NCI-H2029 (cell line): ENCODE data around the gene TCIRG1.
A peak's percentile ranks its signal among the peaks of the same experiment; 100 is the strongest.

Experiments
- DNase-seq: peaks from one replicate; lab custom pipeline; 2025; lab: John Stamatoyannopoulos, UW

The TCIRG1 gene

DNA sequence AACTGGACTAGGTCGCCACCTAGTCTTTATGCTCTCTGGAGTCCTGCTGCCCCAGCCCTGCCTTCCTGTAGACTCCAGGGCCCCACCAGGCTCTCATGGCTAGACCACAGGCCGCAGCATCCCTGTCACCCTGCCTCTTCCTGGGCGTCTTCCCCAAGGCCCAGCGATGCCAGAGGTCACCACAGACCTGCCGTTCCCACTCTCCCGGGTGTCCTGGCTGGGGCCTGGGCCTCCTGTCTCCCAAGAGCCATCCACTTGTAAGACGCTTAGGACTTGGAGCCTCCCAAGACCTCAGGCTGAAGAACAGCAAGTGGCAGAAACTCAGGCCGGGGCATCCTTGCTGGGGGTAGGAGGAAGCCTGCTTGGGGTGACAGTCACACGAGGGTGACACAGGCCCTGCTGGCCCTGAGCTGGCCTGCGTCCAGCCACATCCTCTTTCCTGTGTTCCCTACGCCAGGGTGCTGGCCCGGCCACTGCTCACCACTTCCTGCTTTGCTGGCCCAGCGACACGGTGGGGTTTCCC is 2.0 kb upstream of the TCIRG1 start:
- DNase-seq: no peak

DNA sequence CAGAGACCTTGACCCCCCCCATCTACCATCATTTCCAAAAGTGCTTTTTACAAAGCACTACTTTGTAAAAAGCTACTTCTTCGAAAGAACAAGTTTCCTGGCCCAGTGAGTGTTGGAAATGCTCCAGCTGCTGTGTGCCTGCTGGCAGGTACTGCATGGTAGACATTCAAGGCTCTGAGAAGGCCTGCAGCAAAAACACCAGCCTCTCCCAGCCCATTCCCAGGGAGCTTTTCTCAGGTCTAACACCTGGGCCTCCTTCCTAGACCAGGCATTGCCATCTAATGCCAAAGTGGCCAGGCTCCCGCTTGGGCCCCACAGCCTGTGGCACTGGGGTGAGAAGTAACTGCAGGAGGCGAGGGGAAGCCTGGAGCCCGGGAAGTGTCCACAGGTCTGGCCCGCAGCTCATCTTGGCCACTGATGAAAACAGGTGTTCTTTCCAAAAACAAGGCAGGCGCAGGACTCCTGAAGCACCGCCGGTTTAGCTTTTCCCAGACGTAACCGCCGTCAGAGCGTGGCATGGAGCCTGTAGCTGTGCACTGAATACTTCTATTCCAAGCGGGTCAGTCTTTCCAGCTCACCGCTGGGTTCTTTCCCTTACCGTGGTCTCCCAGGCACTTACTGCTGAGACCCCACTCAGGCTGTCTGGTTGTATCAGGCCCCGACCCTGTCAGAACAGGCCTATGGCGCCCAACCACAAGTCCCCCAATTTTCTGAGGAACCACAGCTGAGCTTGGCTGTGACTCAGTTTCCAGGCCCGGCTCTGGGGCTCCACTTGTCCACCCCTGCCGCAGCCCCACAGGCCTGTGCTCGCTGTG is 1.2 kb upstream of the TCIRG1 start:
- DNase-seq: no peak

DNA sequence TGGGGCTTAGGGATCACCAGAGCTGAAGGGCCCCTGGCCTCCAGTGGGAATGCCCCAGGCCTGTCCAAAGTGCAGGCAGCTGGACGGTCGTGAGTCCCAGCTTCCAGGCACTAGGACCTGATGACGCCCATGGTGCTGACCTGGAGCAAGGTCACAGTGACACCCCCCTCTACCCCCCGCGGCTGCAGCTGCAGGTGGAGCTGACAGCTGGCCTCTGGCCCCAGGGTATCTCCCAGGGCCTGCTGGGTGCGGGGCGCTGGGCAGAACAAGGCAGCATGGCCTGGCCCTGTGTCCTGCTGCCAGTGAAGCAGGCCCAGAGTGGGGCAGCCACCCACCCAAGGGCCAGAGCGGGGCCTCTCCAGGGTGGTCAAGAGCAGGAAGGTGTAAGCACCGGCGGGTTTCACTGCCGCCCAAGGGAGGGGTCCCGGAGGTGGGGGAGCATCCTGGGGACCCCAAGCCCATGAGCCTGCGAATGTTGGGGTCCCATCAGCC is 553 bp upstream of the TCIRG1 start:
- DNase-seq: no peak

DNA sequence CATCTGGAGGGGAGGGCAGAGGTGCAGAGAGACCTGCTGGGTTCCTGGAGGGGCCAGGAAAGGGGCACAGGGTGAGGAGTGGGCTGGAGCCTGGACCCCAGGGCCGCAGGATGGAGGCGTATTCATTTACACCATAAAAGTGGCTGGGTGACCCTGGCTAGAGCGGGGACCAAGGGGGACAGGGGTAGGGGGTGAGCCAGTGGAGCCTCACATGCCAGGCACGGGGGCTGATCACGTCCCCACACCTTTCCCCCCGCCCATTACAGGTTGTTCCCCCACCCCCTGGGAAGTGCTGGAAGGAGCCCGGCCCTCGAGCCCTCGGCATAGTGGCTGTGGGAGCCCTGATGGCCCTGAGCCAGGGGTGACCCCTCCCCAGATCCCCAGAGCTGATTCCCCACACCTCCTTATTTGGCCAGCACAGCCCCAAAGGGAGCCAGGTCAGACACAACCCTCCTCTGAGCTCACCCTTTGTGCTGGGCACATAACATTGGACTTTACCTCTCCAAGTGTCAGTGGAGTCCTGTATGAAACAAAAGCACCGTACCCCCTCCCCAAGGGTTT is 781 bp downstream of the TCIRG1 start:
- no peak for DNase-seq

DNA sequence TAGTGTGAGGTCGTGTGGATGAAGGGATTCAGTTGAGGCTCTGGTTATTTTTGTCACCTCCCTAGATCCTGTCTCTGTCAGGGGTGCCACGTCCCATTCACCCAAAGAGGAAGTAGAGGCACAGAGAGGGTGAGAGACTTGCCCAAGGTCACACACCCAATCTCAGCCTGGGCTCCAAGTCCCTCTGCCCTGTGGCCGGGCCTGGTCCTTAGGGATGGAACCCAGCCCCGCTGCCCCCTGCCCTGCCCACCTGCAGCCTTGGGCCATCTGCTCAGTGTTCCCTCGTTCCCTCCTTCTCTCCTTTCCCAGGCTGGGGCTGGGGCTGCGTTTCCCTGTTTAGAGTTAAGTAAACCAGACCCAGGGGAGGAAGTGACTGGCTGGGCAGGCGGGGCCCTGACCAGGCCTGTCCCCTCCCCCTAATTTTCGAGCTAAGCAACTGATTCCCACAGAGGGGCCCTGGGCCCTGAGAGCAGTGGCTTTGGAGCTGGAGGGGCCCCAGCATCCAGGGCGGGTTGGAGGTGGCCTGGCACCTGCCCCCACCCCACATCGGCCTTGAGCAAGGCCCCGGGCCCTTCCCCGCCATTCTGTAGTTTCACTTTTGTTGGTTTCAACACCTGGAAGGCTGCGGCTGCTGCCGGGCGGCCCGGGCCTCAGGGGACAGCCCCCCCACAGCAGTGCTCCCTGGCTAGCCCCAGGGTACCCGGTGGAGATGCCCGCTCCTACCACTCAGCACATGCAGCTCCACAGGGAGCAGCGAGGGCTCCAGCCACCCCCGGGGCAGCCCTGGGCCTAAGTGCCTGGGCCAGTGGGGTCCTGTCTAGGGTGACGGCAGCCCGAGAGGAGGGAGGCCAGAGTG is 1.5 kb downstream of the TCIRG1 start:
- no peak for DNase-seq

DNA sequence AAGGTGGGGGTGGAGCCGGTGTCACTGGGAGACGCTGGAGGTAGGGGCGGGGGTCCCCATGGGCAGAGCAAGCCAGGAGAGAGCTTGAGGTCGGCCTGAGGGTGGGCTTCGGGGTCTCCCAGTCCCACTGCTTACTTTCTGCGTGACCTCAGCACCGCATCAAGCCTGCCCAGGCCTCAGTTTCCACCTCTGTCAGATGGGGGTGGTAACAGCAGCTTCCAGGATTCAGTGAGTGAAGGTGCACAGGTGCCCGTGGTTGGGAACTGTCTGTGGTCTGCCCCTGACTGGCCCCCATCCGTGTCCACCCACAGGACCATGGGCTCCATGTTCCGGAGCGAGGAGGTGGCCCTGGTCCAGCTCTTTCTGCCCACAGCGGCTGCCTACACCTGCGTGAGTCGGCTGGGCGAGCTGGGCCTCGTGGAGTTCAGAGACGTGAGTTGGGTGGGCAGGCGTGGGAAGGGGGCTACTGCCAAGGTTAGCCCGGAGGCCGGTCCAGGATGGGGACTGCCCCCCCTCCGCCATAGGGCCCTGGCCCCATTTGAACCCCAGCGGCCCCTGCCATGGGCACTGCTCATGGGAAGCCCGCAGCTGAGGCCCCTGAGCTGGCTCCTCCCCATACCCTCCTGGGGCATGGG is 2.2 kb downstream of the TCIRG1 start:
- DNase-seq: no peak

DNA sequence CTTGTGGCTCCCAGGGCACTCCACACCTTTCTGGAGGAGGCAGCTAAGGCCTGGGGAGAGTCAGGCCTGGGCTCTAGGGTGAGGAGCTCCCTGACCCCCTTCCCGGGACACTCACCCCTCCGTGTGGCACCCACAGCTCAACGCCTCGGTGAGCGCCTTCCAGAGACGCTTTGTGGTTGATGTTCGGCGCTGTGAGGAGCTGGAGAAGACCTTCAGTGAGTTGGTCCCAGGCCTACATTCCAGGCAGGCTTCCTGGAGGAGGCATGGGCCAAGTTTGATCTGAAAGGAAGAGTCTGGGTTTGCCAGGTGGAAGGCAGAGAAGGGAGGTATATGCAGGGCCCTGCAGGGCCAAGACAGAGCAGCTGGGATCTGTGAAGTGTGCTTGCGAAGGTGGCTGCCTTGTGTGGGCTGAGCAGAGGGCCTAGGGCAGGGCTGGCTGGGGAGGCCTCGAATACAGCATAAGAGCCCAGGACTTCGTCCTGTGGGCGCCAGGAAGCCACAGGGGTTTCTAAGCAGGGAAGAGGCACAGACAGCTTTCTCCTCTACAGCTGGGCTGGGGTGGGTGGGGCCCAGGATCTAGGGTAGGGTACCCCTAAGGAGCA is 2.9 kb downstream of the TCIRG1 start:
- DNase-seq: no peak

DNA sequence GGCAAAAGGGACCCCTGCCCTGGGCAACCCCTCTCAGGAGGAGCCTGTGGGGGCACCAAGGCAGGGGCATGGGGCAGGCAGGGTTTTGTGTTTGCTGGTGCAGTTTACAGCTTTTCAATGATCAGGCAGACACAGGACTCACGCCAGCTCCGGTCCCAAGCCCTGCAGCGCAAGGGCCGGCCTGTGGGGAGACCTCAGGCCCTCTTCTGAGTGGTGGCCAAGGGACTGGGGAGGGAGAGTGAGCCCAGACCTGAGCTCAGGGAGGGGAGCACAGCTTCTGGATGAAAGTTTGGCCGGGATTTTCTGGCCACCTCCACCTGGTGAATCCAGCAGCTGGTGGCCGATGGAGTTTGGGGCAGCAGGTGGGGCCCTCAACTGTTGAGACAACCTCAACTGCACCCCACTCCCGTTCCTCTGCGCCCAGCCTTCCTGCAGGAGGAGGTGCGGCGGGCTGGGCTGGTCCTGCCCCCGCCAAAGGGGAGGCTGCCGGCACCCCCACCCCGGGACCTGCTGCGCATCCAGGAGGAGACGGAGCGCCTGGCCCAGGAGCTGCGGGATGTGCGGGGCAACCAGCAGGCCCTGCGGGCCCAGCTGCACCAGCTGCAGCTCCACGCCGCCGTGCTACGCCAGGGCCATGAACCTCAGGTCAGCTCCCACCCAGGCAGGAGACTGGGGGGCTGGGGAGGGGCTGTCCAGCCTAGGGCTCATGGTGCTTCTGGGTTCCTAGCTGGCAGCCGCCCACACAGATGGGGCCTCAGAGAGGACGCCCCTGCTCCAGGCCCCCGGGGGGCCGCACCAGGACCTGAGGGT is 3.6 kb downstream of the TCIRG1 start:
- no peak for DNase-seq

DNA sequence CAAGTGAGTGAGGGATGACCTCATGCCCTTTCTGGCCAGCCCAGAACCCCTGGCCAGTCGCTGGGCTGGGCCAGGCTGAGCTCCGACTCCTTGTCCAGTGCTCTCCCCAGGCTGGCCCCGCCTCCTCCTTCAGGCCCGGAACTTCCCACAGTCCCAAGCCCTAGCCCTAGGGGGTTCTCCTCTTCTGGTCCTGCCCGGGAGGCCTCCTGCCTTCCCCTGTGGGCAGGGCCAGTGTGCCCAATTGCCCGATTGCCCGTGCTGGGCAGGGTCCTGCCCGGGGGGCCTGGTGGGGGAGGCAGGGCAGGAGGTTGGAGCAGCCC is 4.2 kb downstream of the TCIRG1 start:
- no peak for DNase-seq

DNA sequence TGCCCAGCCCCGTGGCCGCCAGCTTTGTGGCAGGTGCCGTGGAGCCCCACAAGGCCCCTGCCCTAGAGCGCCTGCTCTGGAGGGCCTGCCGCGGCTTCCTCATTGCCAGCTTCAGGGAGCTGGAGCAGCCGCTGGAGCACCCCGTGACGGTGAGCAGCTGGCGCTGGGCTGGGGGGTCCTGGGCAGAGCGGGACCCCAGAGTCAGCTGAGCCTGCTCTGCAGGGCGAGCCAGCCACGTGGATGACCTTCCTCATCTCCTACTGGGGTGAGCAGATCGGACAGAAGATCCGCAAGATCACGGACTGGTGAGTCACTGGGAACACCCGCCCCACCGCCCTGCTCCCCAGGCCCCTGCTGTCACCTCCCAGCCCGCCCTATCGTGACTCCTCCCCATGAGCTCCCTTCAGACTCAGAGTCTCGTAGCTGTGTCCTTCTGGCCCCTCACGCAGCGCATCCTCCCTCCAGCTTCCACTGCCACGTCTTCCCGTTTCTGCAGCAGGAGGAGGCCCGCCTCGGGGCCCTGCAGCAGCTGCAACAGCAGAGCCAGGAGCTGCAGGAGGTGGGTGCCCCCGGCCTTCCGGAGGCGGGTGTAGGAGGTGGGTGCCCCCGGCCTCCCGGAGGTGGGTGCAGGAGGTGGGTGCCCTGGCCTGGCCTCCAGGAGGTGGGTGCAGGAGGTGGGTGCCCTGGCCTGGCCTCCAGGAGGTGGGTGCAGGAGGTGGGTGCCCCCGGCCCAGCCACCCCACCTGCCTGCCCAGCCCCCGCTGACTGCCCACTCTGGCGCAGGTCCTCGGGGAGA is 4.7 kb downstream of the TCIRG1 start:
- no peak for DNase-seq

DNA sequence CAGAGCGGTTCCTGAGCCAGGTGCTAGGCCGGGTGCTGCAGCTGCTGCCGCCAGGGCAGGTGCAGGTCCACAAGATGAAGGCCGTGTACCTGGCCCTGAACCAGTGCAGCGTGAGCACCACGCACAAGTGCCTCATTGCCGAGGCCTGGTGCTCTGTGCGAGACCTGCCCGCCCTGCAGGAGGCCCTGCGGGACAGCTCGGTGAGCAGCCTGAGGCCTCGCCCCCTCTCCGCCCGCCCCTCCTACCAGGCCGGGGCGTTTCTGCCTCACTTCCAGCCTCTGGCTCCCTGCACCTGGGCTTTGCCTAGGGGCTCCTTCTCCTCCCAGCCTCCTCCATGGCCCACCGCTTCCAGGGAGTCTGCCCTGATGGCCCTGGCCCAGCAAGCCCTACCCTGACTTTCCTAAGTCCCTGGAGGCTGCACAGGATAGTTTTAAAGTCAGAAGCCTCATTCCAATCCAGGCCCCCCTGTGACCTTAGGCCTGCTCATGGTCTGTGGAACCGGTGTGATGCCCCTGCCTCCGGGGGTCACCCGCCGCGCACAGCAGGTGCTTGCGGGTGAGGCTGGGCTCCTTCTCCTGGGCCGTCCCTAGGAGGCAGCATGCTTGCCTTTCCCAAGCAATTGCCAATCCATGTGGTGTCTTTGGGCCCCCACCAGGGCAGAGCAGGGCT is 5.5 kb downstream of the TCIRG1 start:
- DNase-seq: peak; percentile 46

DNA sequence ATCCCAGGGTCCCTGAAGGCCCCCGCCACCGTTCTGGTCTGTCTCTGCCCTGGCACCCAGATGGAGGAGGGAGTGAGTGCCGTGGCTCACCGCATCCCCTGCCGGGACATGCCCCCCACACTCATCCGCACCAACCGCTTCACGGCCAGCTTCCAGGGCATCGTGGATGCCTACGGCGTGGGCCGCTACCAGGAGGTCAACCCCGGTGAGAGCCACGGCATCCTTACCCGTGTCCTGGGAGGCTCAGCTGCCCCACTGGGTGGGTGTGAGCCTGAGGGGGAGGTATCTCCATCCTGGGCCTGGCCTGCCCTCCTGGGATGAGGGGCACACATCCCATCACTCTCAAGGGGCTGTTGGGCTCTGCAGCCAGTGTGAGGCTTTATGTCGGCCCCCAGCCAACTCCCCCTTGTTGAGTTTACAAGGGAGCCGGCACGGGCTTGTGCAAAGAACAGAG is 6.1 kb downstream of the TCIRG1 start:
- no peak for DNase-seq

DNA sequence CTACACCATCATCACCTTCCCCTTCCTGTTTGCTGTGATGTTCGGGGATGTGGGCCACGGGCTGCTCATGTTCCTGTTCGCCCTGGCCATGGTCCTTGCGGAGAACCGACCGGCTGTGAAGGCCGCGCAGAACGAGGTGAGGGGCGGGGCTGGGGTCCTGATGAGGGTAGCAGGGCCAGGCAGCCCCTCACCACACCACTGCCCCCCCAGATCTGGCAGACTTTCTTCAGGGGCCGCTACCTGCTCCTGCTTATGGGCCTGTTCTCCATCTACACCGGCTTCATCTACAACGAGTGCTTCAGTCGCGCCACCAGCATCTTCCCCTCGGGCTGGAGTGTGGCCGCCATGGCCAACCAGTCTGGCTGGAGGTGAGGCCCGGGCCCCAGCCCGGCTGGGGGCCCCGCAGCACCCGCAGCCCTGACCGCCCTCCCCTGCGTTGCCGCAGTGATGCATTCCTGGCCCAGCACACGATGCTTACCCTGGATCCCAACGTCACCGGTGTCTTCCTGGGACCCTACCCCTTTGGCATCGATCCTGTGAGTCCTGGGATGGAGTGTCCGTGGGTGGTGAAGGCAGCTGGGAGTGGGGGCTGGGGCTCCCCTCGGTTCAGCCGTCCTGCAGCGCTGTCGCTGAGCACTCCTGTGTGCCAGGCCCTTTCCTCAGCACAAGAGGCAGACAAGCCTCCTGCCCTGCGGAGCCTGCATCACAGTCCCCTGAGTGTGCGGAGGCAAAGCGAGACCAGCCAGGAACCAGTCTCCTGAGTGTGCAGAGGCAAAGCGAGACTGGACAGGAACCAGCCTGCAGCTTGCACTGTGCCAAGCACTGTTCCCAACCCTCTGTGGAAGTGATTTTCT is 8.8 kb downstream of the TCIRG1 start:
- DNase-seq: no peak

DNA sequence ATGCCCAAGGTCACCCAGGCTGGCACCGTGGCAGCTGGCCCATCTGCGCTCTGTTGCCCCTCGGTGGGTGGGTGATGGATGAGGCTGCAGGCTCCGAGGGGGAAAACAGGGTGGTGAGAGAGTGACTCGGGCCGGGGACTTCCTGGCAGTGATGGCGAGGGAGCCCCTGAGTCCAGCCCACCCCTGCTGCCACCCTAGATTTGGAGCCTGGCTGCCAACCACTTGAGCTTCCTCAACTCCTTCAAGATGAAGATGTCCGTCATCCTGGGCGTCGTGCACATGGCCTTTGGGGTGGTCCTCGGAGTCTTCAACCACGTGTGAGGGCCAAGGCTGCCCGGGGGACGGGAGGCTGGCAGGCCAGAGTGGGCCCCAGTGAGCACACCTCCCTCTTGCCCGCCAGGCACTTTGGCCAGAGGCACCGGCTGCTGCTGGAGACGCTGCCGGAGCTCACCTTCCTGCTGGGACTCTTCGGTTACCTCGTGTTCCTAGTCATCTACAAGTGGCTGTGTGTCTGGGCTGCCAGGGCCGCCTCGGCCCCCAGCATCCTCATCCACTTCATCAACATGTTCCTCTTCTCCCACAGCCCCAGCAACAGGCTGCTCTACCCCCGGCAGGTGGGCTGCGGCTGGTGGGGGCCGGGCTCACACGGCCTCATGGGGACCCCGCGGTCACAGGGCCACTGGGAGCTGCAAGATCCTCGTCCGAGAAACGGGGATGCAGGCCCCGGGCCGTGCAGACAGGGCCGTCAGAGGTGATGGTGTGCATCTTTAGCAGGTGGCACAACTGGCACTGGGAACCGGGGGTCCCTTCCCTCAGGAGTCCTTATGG is 10.1 kb downstream of the TCIRG1 start:
- DNase-seq: no peak

DNA sequence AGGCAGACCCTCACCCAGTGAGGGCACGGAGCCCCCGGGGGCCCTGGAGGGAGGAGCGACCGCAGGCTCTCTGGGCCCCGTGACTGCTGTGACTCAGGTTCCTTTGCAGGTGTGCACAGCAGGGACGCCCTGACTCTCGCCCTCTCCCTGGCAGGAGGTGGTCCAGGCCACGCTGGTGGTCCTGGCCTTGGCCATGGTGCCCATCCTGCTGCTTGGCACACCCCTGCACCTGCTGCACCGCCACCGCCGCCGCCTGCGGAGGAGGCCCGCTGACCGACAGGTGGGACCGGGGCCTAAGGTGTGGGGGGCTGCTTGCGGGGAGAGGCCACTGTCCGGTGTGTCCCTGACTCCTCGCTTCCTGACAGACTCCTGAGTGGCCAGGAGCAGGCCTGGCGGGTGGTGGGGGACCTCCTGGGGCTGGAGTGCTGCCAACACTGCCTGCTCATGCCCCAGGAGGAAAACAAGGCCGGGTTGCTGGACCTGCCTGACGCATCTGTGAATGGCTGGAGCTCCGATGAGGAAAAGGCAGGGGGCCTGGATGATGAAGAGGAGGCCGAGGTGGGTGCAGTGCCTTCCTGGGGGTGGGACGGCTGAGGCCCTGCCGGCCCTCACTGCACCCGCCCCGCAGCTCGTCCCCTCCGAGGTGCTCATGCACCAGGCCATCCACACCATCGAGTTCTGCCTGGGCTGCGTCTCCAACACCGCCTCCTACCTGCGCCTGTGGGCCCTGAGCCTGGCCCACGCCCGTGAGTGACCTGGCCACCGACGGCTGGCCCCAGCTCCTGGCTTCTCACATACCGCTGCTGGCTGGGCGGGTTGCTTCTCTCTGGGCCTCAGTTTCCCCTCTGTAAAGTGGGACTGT is 10.9 kb downstream of the TCIRG1 start:
- no peak for DNase-seq

DNA sequence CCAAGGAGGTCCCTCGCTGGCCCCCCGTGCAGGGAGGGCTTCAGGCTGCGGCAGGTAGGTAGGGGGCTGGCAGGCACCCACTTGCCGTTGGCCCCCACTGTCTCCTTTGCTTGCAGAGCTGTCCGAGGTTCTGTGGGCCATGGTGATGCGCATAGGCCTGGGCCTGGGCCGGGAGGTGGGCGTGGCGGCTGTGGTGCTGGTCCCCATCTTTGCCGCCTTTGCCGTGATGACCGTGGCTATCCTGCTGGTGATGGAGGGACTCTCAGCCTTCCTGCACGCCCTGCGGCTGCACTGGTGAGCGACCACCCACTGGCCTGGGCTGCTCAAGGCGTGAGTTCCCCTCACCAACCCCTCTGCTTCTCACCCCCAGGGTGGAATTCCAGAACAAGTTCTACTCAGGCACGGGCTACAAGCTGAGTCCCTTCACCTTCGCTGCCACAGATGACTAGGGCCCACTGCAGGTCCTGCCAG is 11.6 kb downstream of the TCIRG1 start:
- no peak for DNase-seq
